IMR-90 (cell line): ENCODE results near the gene COLGALT1. TPM values are rescaled to one million over a fixed set of nuclear protein-coding genes. Genes with fewer than 3 reads are reported as not detected.
A peak's percentile ranks its signal among the peaks of the same experiment; 100 is the strongest.

ENCODE experiments used
- ATAC-seq: fragments of 200-7000 bp; cut with Tn5 transposase; 2 replicates; pipeline ENCODE4 v1.9.1; 2020; ENCODE audit warnings: low read depth, mild to moderate bottlenecking, moderate library complexity
- BruUV-seq: library from RNA; stranded (reverse); fragments of 400-500 nt; replicated peaks from 2 replicates; lab custom pipeline; 2021; lab: Mats Ljungman, UMichigan
- CTCF ChIA-PET: fragments of 300-600 bp; formaldehyde crosslinking; extraction: SDS; loops from one replicate; lab custom pipeline; 2021; ENCODE audit warnings: antibody characterized with exemption; lab: Yijun Ruan, JAX
- POLR2A ChIA-PET: fragments of 300-600 bp; sonication (Branson Sonifier 250); formaldehyde crosslinking; loops from one replicate; lab custom pipeline; 2022; ENCODE audit warnings: antibody characterized with exemption; ENCODE audit not compliant: unreplicated experiment; lab: Charles Lee
- DNase-seq: peaks from one replicate; pipeline ENCODE4 v3.0.0; 2013
- H2AFZ ChIP-seq: replicated peaks from 2 replicates; pipeline ENCODE3; 2013; ENCODE audit warnings: low read length, mild to moderate bottlenecking; ENCODE audit not compliant: poor library complexity
- H2AK5ac ChIP-seq: 2 replicates; pipeline ENCODE4 v1.6.1; 2013; ENCODE audit warnings: low read depth, low read length, inconsistent platforms
- H2AK9ac ChIP-seq: replicated peaks from 2 replicates; pipeline ENCODE3; 2013; ENCODE audit warnings: mild to moderate bottlenecking, low read depth, low read length, moderate library complexity; ENCODE audit not compliant: poor library complexity
- H2BK120ac ChIP-seq: 2 replicates; pipeline ENCODE4 v1.6.1; 2013; ENCODE audit warnings: low read depth, low read length, inconsistent platforms
- H2BK15ac ChIP-seq: 3 replicates; pipeline ENCODE4 v1.6.1; 2013; ENCODE audit warnings: low read depth, low read length, inconsistent platforms
- H2BK20ac ChIP-seq: 2 replicates; pipeline ENCODE4 v1.6.1; 2013; ENCODE audit warnings: low read depth, mild to moderate bottlenecking, inconsistent platforms, low read length, moderate library complexity
- H2BK5ac ChIP-seq: 2 replicates; pipeline ENCODE4 v1.6.1; 2013; ENCODE audit warnings: mild to moderate bottlenecking, low read depth, low read length, inconsistent platforms; ENCODE audit not compliant: poor library complexity, severe bottlenecking
- H3K14ac ChIP-seq: replicated peaks from 2 replicates; pipeline ENCODE4 v1.6.1; 2013; ENCODE audit warnings: low read depth, low read length, inconsistent platforms
- H3K18ac ChIP-seq: 2 replicates; pipeline ENCODE4 v1.6.1; 2013; ENCODE audit warnings: low read depth, low read length, control low read depth
- H3K23ac ChIP-seq: 2 replicates; pipeline ENCODE4 v1.6.1; 2013; ENCODE audit warnings: low read depth, low read length, inconsistent platforms
- H3K27ac ChIP-seq: 2 replicates; pipeline ENCODE4 v1.5.1; 2013; ENCODE audit warnings: mild to moderate bottlenecking, control low read depth, low read length; ENCODE audit not compliant: insufficient read depth
- H3K27me3 ChIP-seq: 2 replicates; pipeline ENCODE4 v1.6.1; 2013; ENCODE audit warnings: low read length; ENCODE audit not compliant: control insufficient read depth, insufficient read depth
- H3K36me3 ChIP-seq: 2 replicates; pipeline ENCODE4 v1.6.1; 2013; ENCODE audit warnings: low read length, mixed read lengths; ENCODE audit not compliant: control insufficient read depth, insufficient read depth
- H3K4ac ChIP-seq: 2 replicates; pipeline ENCODE4 v1.6.1; 2013; ENCODE audit warnings: low read depth, low read length, inconsistent platforms
- H3K4me1 ChIP-seq: 2 replicates; pipeline ENCODE4 v1.6.1; 2013; ENCODE audit warnings: low read length, mixed read lengths; ENCODE audit not compliant: control insufficient read depth, insufficient read depth
- H3K4me2 ChIP-seq: 2 replicates; pipeline ENCODE4 v1.6.1; 2013; ENCODE audit warnings: low read depth, mild to moderate bottlenecking, control low read depth, low read length, moderate library complexity
- H3K4me3 ChIP-seq: 2 replicates; pipeline ENCODE4 v1.5.1; 2013; ENCODE audit warnings: low read depth, mild to moderate bottlenecking, control low read depth, low read length, moderate library complexity; ENCODE audit not compliant: insufficient read depth
- H3K56ac ChIP-seq: 2 replicates; pipeline ENCODE4 v1.6.1; 2013; ENCODE audit warnings: low read length, inconsistent platforms; ENCODE audit not compliant: insufficient read depth; ENCODE audit errors: extremely low read depth
- H3K79me1 ChIP-seq, 2 experiments: 2 replicates each; pipeline ENCODE4 v1.6.1; 2013; ENCODE audit warnings: low read length in 2 of 2, inconsistent platforms in 1 of 2, low read depth in 1 of 2
- H3K9ac ChIP-seq: 2 replicates; pipeline ENCODE4 v1.6.1; 2013; ENCODE audit warnings: low read depth, low read length, control low read depth
- H3K9me1 ChIP-seq: 2 replicates; pipeline ENCODE4 v1.6.1; 2013; ENCODE audit warnings: low read length, inconsistent platforms; ENCODE audit not compliant: insufficient read depth
- H3K9me3 ChIP-seq: 2 replicates; pipeline ENCODE4 v1.6.1; 2013; ENCODE audit warnings: low read length; ENCODE audit not compliant: control insufficient read depth, insufficient read depth
- H4K20me1 ChIP-seq: 2 replicates; pipeline ENCODE4 v1.6.1; 2013; ENCODE audit warnings: low read length, inconsistent platforms; ENCODE audit not compliant: insufficient read depth
- H4K5ac ChIP-seq: 2 replicates; pipeline ENCODE4 v1.6.1; 2013; ENCODE audit warnings: mild to moderate bottlenecking, low read depth, low read length, control low read depth
- H4K8ac ChIP-seq, 2 experiments: 2 replicates each; pipeline ENCODE4 v1.6.1; 2013; ENCODE audit warnings: low read depth in 2 of 2, low read length in 2 of 2, control low read depth in 1 of 2, inconsistent platforms in 1 of 2
- H4K91ac ChIP-seq: 2 replicates; pipeline ENCODE4 v1.6.1; 2013; ENCODE audit warnings: low read depth, low read length, inconsistent platforms; ENCODE audit not compliant: insufficient read depth
- BHLHE40 ChIP-seq: fragments of 150-350 bp; IDR thresholded peaks from 2 replicates; pipeline ENCODE4 v1.6.1; 2016; ENCODE audit warnings: mild to moderate bottlenecking, low read depth, low read length
- CTCF ChIP-seq: conservative IDR thresholded peaks from 2 replicates; pipeline ENCODE4 v1.5.1; 2012; ENCODE audit warnings: mild to moderate bottlenecking, low read depth, low read length, improper control_type of control experiment
- MAFK ChIP-seq: IDR thresholded peaks from 2 replicates; pipeline ENCODE4 v1.6.1; 2012; ENCODE audit warnings: low read depth, low read length, improper control_type of control experiment
- MAZ ChIP-seq: IDR thresholded peaks from 2 replicates; pipeline ENCODE4 v1.6.1; 2012; ENCODE audit warnings: low read depth, mild to moderate bottlenecking, low read length, improper control_type of control experiment, moderate library complexity, borderline replicate concordance
- MXI1 ChIP-seq: IDR thresholded peaks from 2 replicates; pipeline ENCODE4 v1.6.1; 2012; ENCODE audit warnings: low read depth, mild to moderate bottlenecking, low read length, moderate library complexity, borderline replicate concordance
- POLR2A ChIP-seq: IDR thresholded peaks from 2 replicates; pipeline ENCODE4 v1.6.1; 2012; ENCODE audit warnings: mild to moderate bottlenecking, low read depth, low read length
- WGBS, 2 experiments: methylation state at CpG; one replicate each; pipeline versions ENCODE4 v1.1.5 to v1.1.7; 2013; ENCODE audit warnings: missing lambda C conversion rate in 2 of 2; ENCODE audit not compliant: insufficient read length in 1 of 2; ENCODE audit errors: extremely low coverage in 2 of 2; 5-methylcytosine and 5-hydroxymethylcytosine counted together
- dilution Hi-C: fragments of 300-500 bp; cut with HindIII; formaldehyde crosslinking; loops from one replicate; pipeline ENCODE4 v1.14.3; 2018; ENCODE audit warnings: low sequenced_read_pairs; ENCODE audit not compliant: unreplicated experiment
- in situ Hi-C: fragments of 300-500 bp; cut with MboI; formaldehyde crosslinking; loops from 3 replicates; pipeline ENCODE4 v1.14.3; 2019; ENCODE audit warnings: low sequenced_read_pairs, inconsistent platforms, mixed read lengths
- intact Hi-C: fragments of 100-400 bp; cut with micrococcal nuclease; formaldehyde crosslinking; loops from 2 replicates; pipeline ENCODE4 v1.10.0; 2022
- polyA plus RNA-seq, 3 experiments: library from polyadenylated mRNA; depleted of rRNA; stranded (reverse); fragments of >200 nt; gene quantifications; 2 replicates each; pipeline ENCODE4 v1.2.3, GENCODE V29; 2012; ENCODE audit warnings: low replicate concordance in 1 of 3
- total RNA-seq: library from RNA; depleted of rRNA; stranded (reverse); fragments of >200 nt; gene quantifications from 2 replicates; pipeline ENCODE4 v1.2.3, GENCODE V29; 2012

Gene COLGALT1
- total and polyA plus RNA-seq, 2 of the 4 experiments (the other 2 are of a cell fraction): 77.1 to 117 TPM

- WGBS, 2 experiments: no CpG with 5 or more reads among the region's 22 CpGs
- Histone ChIP-seq H2BK20ac (no peak overlapping the region), H3K9ac (no peak overlapping the region), H2BK5ac (no peak overlapping the region), H3K18ac (no peak overlapping the region), H2AK5ac (no peak overlapping the region), H2BK15ac (no peak overlapping the region), H3K27ac (no peak overlapping the region), H3K14ac (no peak overlapping the region), H3K4me2 (no peak overlapping the region), H3K79me1 (peaks cover 9 to 18% of the 10 kb centered on the region in 2 experiments; a peak in 2 of 4 replicates), H3K4me1 (no peaks in the 10 kb centered on the region), H4K8ac (no peak overlapping the region), H3K9me3 (no peaks in the 10 kb centered on the region), H2AK9ac (peak overlapping the region; percentile 55), H3K27me3 (no peaks in the 10 kb centered on the region), H3K9me1 (peaks cover 10% of the 10 kb centered on the region; the same call in 1 of the 2 replicates), H3K4me3 (no peak overlapping the region), H3K23ac (no peak overlapping the region), H2BK120ac (no peak overlapping the region), H4K20me1 (peaks cover 19% of the 10 kb centered on the region), H3K36me3 (peaks cover 52% of the 10 kb centered on the region), H2AFZ (no peak overlapping the region), H4K5ac (no peak overlapping the region), H4K91ac (no peak overlapping the region), H3K56ac (no peak overlapping the region), H3K4ac (no peak overlapping the region)
- intact Hi-C loops (no loop called here), in situ Hi-C loops (no loop called here), dilution Hi-C loops (no loop called here)
- no peak for TF ChIP-seq MAZ
- no peak for TF ChIP-seq POLR2A
- no peak for TF ChIP-seq BHLHE40
- no peak for TF ChIP-seq CTCF
- TF ChIP-seq MAFK: no peak
- TF ChIP-seq MXI1: no peak
- no TSS peak for BruUV-seq
- ATAC-seq (no peak), DNase-seq (no peak)
- ChIA-PET CTCF (no interaction called here), POLR2A (interaction anchor here (0.6 kb wide), 1 partner anchor 981 kb away, joined by 4 read pairs; no protein-coding TSS in a partner anchor)
Measured at GRCh38 chr19:17577457-17578097, 22.1 kb downstream of the COLGALT1 start.
